HG02623 (cell line): ENCODE data around the gene EIF1AD.
A peak's percentile ranks its signal among the peaks of the same experiment; 100 is the strongest.
"Not testable (repeated sequence)": the region's sequence is repeated elsewhere in the genome, so short reads cannot be mapped to it uniquely, and the experiment has no call there.

ENCODE experiments used
- ATAC-seq: cut with Tn5 transposase; IDR thresholded peaks from one replicate; pipeline ENCODE4 v1.9.1; 2021; ENCODE audit warnings: moderate library complexity; ENCODE audit not compliant: unreplicated experiment

The EIF1AD gene

DNA sequence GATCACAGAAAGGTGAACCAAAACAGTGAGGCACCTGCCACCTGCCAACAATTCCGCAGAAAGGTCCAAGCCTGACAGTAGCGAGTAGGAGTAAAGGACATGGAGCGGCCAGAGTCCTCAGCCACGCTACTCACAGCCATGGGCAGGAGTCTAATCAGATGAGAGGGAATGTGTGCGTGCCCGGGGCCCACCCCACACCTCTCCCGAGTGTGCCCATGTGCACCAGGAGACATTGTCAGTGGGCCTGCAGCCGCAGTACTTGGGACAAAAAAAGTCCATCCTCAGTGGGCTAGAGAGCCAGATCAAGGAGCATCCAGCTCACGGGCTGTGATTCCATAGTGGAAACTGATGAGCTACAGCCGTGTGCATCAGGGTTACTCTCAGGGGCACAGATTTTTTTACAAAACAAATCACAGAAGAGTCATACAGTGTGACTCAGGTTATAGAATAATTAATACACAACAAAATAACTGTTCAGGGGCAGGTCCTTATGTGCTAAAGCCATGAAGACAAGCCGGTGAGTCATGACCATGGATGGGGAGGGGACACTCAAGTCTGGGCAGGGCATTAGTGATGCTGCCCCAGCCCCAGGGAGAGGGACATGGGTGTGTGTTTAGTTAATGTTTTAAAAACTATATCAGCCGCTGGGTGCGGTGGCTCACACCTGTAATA, 28.4 kb downstream of the EIF1AD start:
- ATAC-seq, result no peak

DNA sequence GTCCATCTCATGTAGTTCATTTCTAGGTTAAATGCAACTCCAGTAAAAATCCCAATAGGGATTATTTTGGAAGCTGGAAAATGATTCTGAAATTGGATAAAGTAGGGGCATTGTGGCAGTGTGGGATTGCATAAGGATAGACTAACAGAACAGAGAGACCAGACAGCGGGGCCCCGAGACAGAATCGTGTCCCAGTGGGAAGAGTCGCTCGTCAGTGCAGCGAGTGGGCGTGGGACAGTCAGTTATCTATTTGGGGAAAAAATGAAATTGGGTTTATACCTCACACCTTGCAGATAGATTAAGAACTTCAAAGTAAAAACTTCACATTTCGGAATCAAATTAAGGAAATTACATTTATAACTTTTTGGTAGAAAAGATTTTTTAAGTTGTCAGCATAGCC, 29.8 kb downstream of the EIF1AD start:
- no peak for ATAC-seq

DNA sequence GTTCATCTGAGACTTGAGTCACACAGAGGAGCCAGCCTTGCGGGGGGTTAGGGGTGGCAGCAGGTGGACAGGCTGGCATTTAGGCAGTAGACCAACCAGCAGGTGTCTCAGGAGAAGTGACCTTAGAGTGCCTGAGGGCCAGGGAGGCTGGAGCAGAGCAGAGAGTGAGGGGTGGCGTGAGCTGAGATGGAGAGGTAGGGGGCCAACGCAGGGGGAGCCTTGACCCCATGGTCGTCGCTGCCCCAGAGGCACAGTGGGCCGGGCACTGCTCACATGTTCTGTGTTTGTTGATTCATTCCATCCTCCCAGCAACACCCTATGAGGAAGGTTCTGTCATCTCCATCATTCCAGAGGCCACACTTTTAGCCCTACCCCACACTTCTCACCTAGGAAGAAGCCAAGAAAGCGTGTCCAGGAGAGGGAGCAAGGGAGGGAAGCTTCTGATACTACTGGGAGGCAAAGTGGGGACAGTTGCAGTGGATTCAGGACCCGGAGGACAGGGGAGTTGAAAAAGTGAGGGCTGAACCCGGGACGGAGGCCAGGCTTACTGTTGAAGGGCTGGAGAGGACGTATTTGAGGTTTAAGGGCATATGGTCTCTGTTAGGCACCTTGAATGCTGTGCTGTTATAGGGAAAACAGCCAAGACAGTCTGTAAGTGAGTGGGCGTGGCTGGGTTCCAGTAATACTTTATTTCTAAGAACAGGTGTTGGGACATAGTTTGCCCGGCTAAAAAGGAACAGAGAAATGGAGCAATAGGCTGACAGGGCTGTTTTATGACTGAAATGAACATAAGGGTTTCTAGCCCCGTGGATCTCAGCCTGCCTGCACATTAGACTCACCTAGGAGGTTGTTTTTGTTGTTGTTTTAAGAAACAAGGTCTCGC, 33.1 kb downstream of the EIF1AD start:
- no peak for ATAC-seq

DNA sequence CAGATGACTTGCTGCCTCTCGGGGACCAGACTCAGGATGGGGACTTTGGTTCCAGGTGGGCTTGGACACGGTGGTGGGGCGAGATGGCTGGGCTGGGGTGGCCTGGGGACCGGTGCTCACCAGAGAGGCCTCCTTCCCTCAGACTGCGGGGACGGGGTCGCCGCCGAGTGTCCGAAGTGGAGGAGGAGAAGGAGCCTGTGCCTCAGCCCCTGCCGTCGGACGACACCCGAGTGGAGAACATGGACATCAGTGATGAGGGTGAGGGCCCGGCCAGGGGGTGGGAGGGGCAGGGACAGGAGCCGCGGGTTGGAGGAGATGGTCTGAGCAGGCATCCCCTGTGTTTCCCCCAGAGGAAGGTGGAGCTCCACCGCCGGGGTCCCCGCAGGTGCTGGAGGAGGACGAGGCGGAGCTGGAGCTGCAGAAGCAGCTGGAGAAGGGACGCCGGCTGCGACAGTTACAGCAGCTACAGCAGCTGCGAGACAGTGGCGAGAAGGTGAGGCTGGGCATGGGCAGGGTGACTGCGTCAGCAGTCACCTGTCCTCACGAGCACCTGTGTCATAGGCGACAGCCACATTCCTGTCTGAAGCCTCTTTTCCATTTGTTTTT, 34.5 kb downstream of the EIF1AD start:
- ATAC-seq, result no peak

DNA sequence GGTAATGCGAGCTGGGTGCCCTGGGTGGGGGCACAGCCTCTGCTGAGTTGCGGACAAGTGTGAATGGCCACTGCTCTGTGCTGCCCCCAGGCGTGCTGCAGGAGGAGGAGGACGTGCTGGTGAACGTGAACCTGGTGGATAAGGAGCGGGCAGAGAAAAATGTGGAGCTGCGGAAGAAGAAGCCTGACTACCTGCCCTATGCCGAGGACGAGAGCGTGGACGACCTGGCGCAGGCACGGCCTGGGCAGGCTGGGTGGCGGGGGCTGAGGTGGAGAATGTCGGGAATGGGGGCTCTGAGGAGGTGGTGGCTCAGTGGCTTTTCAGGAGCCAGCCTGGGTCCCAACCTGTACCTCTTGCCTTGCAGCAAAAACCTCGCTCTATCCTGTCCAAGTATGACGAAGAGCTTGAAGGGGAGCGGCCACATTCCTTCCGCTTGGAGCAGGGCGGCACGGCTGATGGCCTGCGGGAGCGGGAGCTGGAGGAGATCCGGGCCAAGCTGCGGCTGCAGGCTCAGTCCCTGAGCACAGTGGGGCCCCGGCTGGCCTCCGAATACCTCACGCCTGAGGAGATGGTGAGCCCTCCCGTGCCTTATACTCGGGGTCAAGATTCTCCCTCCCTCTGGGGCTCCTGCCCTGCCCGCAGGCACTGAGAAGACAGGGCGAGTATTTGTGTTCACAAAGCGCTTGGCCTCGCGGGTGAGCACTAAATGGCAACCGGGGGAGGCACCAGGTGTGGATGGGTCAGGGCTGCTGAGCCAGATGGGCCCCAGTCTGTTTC, 35.8 kb downstream of the EIF1AD start:
- ATAC-seq, result no peak

DNA sequence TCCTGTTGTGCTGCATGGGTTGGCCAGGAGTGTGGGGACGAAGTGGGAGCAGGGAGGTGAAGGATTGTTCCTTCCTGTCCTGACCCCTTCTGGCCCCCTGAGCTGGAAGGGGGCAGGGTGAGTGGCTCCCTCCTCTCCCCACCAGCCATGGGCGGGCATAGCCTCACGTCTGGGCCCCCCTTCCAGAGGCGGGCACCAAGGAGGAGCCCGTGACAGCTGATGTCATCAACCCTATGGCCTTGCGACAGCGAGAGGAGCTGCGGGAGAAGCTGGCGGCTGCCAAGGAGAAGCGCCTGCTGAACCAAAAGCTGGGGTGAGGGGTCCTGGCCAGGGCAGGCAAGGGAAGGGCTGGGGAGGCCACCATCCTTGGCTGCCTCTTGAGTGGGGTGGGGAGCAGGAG, 37.1 kb downstream of the EIF1AD start:
- no peak for ATAC-seq

DNA sequence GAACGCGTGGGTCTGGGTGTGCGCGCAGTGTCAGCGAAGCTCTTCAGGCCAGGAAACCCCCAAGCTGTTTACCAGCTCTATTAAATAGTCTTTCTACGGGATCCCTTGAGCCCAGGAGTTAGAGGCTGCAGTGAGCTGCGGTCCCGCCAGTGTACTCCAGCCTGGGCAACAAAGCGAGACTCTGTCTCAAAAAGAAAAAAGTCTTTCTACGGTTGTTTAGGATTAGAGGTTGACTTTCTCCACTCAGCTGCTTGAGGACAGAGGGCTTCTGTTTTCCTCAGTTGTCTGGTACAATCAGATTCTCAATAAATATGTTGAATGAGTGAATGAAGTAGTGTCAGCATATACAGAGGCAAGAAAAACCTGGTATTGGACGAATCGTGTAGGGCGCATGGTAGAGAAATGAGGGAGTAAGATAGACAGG, 39.8 kb downstream of the EIF1AD start:
- no peak for ATAC-seq

DNA sequence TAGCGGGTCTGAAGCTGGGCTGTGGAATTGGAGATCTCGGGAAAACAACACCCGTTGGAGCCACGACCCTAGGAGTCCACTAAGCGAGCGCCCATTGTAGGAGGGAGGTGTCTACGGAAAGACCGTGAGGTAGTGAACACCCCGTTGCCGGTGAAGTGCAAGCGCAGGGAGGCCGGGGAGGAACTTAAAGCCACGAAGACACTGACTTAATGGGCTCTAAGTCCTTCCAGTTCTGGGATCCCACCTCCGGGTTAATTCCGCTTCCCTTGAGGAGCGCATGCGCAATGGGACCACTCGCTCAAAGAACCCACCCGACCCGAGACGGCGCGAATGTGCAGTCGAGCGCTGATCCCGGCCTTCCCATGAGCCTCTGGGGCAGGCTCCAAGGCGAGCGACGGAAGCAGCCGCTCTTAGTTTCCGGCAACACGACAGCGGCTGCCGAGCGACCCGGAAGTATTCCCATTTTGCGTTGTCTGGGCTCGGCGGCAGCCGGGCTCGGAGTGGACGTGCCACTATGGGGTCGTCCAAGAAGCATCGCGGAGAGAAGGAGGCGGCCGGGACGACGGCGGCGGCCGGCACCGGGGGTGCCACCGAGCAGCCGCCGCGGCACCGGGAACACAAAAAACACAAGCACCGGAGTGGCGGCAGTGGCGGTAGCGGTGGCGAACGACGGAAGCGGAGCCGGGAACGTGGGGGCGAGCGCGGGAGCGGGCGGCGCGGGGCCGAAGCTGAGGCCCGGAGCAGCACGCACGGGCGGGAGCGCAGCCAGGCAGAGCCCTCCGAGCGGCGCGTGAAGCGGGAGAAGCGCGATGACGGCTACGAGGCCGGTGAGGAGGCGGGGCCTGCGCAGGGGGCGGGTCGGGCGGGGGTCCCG, 40.5 kb downstream of the EIF1AD start, which contains the start of gene SART1:
Gene SART1, plus strand, starts transcription at position 468 of the 874 bp plus-strand sequence. Its CDS starts 47 bp downstream, at position 515.
- ATAC-seq, result peak; percentile 76

DNA sequence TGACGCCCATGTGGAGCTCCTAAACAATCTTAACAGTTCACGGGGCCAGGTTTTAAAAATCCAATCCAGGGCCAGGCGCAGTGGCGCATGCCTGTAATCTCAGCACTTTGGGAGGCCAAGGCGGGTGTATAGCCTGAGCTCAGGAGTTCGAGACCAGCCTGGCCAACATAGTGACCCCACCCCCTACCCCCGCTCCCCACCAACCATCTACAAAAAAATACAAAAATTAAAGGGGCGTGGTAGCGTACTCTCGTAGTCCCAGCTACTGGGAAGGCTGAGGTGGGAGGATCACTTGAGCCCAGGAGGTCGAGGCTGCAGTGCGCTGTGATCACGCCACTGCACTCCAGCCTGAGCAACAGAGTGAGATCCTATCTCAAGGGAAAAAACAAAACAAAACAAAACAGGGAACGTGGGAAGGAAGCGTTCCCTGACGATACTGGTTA, 41.1 kb downstream of the EIF1AD start:
- no peak for ATAC-seq

DNA sequence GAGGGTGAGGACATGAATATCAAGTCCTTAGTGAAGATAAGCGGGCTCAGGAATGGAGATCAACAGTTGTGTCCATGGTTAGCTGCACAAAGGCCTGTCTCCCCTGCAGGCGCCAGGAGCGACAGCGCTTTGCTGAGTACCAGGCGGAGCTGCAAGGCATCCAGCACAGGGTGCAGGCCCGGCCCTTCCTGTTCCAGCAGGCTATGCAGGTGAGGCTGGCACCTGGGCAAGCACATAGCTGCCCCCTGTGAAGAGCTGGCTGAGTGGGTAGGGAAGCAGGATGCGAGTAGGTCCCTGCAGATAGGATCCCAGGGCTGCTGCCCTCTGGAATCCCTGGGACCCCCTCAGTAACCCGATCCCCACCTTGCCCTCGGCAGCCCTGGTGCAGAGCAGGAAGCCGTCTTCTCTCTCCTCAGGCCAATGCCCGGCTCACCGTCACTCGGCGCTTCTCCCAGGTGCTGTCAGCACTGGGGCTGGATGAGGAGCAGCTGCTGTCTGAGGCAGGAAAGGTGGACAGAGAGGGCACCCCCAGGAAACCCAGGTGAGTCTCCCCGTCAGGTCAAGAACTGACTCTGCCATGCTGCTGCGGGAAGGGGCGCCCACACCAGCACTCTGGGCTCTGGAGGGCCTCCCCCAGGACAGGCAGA, 43.1 kb downstream of the EIF1AD start:
- no peak for ATAC-seq

DNA sequence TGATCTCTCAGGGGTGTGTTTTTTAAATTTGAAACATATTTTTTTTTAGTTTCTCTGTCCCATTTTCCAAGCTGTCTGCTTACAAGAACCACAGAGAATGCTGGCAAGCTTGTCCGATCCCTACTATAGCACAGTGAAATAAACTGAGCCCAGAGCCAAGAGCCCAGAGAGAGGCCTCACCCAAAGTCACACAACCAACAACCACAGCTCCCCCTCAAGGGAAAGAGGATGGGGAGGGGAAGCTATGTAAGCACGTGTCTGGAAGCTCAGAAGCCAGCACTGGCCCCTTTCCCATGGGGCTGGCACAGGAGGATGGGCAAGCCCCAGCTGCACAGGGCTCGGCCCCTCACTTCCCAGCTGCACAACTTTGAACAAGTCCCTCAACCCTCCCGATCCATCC, 43.7 kb downstream of the EIF1AD start:
- no peak for ATAC-seq

DNA sequence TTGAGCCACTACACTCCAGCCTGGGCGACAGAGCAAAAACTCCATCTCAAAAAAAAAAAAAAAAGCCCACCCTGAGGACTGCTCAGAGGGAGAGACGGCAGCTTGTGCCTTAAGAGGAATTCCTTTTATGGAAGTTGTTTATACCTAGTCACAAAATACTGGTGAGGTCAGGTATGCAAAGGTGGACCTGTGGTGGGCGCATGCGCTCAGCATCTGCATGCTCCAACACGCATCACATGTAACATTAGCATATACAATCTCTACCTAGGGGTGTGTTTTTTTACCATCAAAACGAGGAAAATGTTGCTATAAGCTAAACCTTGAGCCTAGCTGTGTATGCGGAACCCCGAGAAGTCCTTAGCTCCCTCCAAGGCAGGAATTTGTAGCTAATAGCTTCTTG, 47.2 kb downstream of the EIF1AD start:
- no peak for ATAC-seq

DNA sequence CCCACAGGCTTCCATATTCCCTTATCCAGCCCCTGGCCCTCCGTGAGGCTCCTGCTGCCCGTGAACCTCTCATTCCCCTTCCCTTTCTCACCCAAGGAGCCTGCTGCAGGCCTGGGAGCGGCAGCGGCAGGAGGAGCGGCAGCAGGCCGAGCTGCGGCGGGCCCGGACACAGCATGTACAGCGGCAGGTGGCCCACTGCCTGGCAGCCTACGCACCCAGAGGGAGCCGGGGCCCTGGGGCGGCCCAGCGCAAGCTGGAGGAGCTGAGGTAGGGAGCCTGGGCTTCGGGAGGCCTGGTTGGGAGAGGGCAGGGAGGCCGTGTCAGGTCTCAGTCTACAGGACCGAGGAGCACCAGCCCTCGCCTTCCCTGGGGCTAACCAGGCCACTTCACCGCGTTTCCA, 48.5 kb downstream of the EIF1AD start:
- no peak for ATAC-seq

DNA sequence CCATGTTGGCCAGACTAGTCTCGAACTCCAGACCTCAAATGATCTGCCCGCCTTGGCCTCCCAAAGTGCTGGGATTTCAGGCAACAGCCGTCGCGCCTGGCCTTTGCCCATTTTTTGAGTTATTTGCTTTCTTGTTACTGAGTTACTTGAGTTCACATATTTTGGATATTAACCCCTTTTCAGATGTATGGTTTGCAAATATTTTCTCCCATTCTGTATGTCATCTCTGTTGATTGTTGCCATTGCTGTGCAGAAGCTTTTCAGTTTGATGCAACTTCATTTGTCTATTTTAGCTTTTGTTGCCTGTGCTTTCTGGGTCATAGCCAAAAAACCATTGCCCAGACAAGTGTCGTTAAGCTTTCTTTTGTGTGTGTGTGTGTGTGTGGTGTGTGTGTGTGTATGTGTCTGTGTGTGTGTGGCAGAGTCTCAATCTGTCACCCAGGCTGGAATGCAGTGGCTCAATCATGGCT, 49.9 kb downstream of the EIF1AD start:
- ATAC-seq, result no peak

DNA sequence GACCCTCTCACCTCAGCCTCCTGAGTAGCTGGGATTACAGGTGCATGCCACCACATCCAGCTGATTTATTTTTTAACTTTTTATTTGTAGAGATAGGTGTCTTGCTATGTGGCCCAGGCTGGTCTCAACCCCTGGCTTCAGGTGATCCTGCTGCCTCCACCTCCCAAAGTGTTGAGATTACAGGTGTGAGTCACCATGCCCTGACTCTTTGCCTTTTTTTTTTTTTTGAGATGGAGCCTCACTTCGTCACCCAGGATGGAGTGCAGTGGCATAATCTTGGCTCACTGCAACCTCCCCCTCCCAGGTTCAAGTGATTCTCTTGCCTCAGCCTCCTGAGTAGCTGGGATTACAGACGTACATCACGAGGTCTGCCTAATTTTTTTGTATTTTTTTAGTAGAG, 50.3 kb downstream of the EIF1AD start:
- ATAC-seq, result not testable (repeated sequence)

DNA sequence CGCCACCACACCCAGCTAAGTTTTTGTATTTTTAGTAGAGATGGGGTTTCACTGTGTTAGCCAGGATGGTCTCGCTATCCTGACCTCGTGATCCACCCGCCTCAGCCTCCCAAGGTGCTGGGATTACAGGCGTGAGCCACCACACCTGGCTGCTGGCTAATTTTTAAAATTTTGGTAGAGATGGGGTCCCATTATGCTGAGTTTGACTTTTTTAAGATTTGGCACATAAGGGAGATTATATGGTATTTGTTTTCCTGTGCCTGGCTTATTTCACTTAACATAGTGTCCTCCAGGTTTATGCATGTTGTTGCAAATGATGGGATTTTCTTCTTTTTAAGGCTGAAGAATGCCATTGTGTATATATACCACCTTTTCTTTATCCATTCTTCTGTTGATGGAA, 51.2 kb downstream of the EIF1AD start:
- not testable (repeated sequence) for ATAC-seq

DNA sequence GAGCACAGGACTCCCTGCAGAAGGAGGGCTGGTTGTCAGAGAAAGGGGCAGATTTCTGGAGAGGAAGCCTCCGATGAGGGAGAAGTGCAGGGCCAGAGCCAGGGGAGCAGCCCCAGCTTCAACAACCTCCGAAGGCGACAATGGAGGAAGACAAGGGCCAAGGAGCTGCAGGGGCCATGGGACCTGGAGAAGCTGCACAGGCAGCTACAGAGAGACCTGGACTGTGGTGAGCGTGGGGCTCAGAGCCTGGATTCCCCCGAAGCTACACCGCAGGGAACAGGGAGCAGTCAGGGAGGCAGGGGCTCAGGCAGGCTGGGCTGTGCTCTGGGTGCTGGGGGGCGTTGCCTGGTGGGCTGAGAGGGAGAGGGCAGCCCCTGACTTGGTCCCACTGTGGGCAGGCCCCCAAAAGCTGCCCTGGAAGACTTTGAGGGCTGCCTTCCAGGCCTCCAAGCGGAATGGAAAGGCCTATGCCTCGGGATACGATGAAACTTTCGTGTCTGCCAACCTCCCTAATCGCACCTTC, 54.3 kb downstream of the EIF1AD start:
- ATAC-seq, result no peak

DNA sequence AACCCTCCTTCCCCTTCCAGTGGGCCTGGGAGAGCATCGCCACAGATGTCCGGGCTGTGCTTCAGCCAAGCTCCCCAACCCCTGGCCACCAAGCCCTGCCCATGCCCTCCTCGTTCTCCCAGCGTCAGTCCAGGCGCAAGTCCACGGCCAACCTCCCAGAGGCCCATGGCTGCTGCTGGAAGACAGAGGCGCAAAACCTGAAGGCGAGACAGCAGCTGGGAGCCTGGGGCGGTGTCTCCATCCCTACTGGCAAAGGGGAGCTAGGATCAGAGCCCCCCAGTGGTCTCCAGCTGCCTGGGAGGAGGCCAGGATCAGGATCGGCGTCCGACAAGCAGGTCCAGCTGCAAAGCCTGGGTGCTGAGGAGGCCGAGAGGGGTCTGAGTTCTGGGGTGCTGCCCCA, 54.8 kb downstream of the EIF1AD start:
- no peak for ATAC-seq

DNA sequence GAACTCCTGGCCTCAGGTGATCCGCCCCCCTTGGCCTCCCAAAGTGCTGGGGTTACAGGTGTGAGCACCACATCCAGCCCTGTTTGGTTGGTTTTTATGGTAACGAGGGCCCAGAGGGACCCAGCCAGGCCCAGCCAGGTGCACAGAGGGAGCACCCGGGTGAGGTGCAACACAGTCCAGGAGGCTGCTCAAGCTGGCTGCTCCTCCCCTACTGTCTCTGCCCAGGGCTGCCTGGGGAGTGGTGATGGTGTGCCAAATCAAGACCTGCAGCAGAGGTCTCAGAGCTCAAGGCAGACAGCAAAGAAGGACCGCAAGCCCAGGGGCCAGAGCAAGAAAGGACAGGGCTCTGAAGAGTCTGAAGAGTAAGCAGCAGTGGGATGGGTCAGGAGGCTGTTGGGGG, 55.3 kb downstream of the EIF1AD start:
- no peak for ATAC-seq
